ENCODE data around the gene REG4. TPM values are rescaled to one million over a fixed set of nuclear protein-coding genes. Genes with fewer than 3 reads are reported as not detected.

REG4 gene
- total and polyA plus RNA-seq, 8 donors, result not detected

- Histone ChIP-seq H3K4me3 (no peak overlapping the region), H3K4me1 (no peaks in the 10 kb centered on the region), H3K36me3 (no peaks in the 10 kb centered on the region), H3K27me3 (peaks cover 0 to 10% of the 10 kb centered on the region in 2 donors), H3K9me3 (no peaks in the 10 kb centered on the region), H3K27ac (no peak overlapping the region)
- TF ChIP-seq CTCF (IDR thresholded peaks at IDR 0.05), result peak; percentile 88 to 91
- ATAC-seq (peak; percentile 96), DNase-seq (peak; percentile 59 to 89 (median 74))
- intact Hi-C loops (cut with DNase I), result no loop called here
These were observed 2.2 kb downstream of the REG4 start for GRCh38 chr1:119808972-119809550.

DNA sequence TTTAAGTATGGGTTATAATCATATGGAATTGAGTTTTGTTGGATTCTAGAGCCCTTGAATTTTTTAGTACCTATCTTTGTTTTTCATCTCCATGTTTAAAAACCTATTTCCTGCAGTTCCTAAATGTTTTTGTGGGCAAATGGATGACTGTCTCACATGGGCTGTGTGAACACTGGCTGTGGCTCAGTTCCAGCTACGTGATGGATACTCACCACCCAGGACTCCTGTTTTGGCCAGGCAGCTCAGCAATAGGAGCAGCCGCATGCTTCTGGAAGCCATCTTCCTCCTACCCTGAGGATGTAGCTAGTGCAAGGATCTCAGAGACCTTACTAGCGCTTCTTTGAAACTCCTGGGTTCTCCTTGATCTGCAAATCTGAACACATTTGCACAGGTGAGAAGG lies 2.8 kb downstream of the REG4 start:
- no peak for ATAC-seq
- no peak for TF ChIP-seq CTCF (IDR thresholded peaks at IDR 0.05)
- intact Hi-C loops (cut with DNase I), result no loop called here
- Histone ChIP-seq H3K36me3 (no peaks in the 10 kb centered on the region), H3K9me3 (no peaks in the 10 kb centered on the region), H3K27me3 (peaks cover 0 to 10% of the 10 kb centered on the region in 2 donors), H3K4me1 (no peaks in the 10 kb centered on the region), H3K4me3 (no peak overlapping the region), H3K27ac (no peak overlapping the region)
- DNase-seq, result no peak

DNA sequence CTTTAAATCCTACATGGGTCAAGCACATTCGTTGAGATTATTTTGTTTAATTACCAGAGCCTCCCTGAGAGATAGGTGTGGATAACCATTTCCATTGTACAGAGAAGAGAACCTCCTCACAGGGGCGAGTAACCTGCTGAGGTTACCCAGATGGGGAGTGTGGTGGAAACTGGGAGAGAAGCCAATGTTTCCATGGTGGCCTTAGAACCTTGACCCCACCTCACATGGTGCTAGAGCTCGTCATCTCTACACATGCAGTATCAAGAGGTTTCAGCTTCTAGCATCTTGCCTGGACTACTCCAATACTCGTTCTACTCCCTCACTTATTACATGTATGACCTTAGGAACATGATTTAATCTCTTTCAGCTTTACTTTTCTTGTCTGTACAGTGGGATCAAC lies 4.8 kb downstream of the REG4 start:
- H3K4me1 ChIP-seq, result no peaks in the 10 kb centered on the region
- no peaks in the 10 kb centered on the region for H3K9me3 ChIP-seq
- ATAC-seq (no peak), DNase-seq (no peak)
- H3K36me3 ChIP-seq, result no peaks in the 10 kb centered on the region
- no peak overlapping the region for H3K4me3 ChIP-seq
- peaks cover 0 to 10% of the 10 kb centered on the region in 2 donors for H3K27me3 ChIP-seq
- no peak for TF ChIP-seq CTCF (IDR thresholded peaks at IDR 0.05)
- H3K27ac ChIP-seq, result no peak overlapping the region
- intact Hi-C loops (cut with DNase I), result no loop called here

- ATAC-seq (no peak), DNase-seq (peak in 1 of 4 donors; percentile 74)
- intact Hi-C loops (cut with DNase I), result no loop called here
- H3K27ac ChIP-seq, result no peak overlapping the region
- TF ChIP-seq CTCF (IDR thresholded peaks at IDR 0.05), result no peak
- no peak overlapping the region for H3K4me3 ChIP-seq
- H3K27me3 ChIP-seq, result peaks cover 0 to 10% of the 10 kb centered on the region in 2 donors
- no peaks in the 10 kb centered on the region for H3K9me3 ChIP-seq
- H3K36me3 ChIP-seq, result no peaks in the 10 kb centered on the region
- H3K4me1 ChIP-seq, result no peaks in the 10 kb centered on the region
These were observed 5.5 kb downstream of the REG4 start for GRCh38 chr1:119805746-119806145.

GRCh38 chr1:119805247-119805646 lies 6.0 kb downstream of the REG4 start:
- no peak overlapping the region for H3K27ac ChIP-seq
- ATAC-seq (no peak), DNase-seq (no peak)
- H3K4me1 ChIP-seq, result no peaks in the 10 kb centered on the region
- intact Hi-C loops (cut with DNase I), result no loop called here
- peaks cover 0 to 10% of the 10 kb centered on the region in 2 donors for H3K27me3 ChIP-seq
- no peak overlapping the region for H3K4me3 ChIP-seq
- TF ChIP-seq CTCF (IDR thresholded peaks at IDR 0.05), result no peak
- H3K36me3 ChIP-seq, result no peaks in the 10 kb centered on the region
- no peaks in the 10 kb centered on the region for H3K9me3 ChIP-seq
